Measurements from ENCODE around the gene COG1.

DNA sequence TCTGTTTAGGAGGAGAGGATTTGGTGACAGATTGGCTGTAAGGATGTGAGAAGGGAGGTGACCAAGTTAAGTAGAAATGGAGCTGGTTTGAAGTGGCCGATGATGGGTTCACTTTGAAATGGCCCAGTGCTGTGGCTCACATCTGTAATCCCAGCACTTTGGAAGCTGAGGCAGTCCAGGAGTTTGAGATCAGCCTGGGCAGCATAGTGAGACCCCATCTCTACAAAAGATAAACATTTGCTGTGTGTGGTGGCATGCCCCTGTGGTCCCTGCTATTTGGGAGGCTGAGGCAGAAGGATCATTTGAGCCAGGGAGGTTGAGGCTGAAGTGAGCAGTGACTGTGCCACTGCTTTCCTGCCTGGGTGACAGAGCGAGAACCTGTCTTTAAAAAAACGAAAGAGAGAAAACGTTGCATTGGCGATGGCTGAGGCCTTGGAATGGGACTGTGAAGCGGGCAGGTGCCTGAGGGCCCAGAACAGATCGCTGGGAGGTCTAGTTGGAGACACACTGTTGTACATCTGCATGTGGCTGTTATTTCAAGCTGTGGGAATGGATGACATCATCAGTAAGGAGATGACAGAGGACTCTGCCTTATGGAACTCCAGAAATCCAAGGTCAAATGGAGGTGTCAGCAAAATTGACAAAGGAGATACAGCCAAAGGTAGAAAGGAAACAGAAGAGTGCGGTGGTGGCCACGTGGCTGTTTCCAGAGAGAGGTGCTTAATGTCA is 5.5 kb downstream of the COG1 start:
- TF ChIP-seq CTCF (IDR thresholded peaks at IDR 0.05) = no peak
- TF ChIP-seq POLR2AphosphoS5 (IDR thresholded peaks at IDR 0.05) = no peak
- no peak for TF ChIP-seq POLR2A (IDR thresholded peaks at IDR 0.05)
- TF ChIP-seq EP300 (IDR thresholded peaks at IDR 0.05) = no peak

All from sigmoid colon (tissue), 4 donors.